Type B pancreatic cell (in vitro differentiated cells): ENCODE results near the gene HOXB1. TPM values are rescaled to one million over a fixed set of nuclear protein-coding genes. Genes with fewer than 3 reads are reported as not detected.
A peak's percentile ranks its signal among the peaks of the same experiment; 100 is the strongest.

Experiments
- DNase-seq: peaks from one replicate; pipeline ENCODE4 v3.0.0; 2021; ENCODE audit warnings: mixed read lengths; ENCODE audit not compliant: unreplicated experiment; ENCODE audit errors: extremely low spot score
- H3K27ac Mint-ChIP-seq: 2 replicates; pipeline ENCODE4 v1.8.0; 2021; ENCODE audit warnings: mild to moderate bottlenecking, mixed read lengths
- H3K27me3 Mint-ChIP-seq: 2 replicates; pipeline ENCODE4 v1.8.0; 2021; ENCODE audit warnings: mixed read lengths
- H3K36me3 Mint-ChIP-seq: 2 replicates; pipeline ENCODE4 v1.8.0; 2021; ENCODE audit warnings: mixed read lengths
- H3K4me1 Mint-ChIP-seq: one replicate; pipeline ENCODE4 v1.8.0; 2021; ENCODE audit warnings: mixed read lengths; ENCODE audit not compliant: unreplicated experiment
- H3K4me3 Mint-ChIP-seq: 2 replicates; pipeline ENCODE4 v1.8.0; 2021; ENCODE audit warnings: mild to moderate bottlenecking, mixed read lengths
- H3K9me3 Mint-ChIP-seq: 2 replicates; pipeline ENCODE4 v1.8.0; 2021; ENCODE audit warnings: mixed read lengths
- CTCF ChIP-seq: fragments of 200-600 bp; sonication (generic); conservative IDR thresholded peaks from 2 replicates; pipeline ENCODE4 v1.5.0; 2021; ENCODE audit warnings: antibody characterized with exemption, mild to moderate bottlenecking
- total RNA-seq: library from RNA; stranded (reverse); gene quantifications from 2 replicates; pipeline ENCODE4 v1.2.1, GENCODE V29; 2021; ENCODE audit warnings: low replicate concordance

Gene HOXB1
- total RNA-seq, 1 donor from 2014 or later, result 0.29 TPM

DNA sequence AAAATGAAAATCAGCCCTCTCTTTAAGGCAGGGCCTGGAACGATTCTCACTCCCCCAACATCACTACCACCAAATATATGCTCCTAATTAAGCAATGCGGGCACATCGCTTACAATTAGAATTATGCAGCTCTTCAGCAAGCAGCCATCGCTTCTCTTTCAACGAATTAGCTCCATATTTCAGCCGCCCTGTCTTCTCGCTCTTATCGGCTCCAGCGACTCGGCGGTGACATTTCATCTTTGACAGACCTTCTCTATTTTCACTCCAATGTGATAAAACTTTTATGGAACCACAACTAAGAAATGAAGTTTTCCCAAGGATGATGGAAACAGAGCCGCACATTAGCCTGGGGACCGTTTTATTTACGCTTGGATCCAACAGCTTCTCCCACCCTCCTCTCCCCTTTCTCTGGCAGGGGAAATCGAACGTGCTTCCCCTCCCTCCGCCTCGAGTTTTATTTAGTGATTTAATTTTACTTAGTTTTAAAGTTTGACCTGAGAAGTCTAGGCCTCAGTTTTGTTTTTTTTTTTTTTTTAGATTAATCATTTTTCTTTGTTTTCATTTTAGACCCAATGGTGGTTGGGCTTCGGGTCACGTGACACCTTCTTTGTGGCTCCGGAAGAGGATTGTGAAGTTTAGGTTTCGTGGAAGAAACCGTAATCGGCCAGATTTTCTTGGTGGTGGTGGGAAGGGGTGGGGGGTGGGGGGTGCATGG, 17.2 kb upstream of the HOXB1 start:
- peaks cover 63% of the 10 kb centered on the region for H3K4me1 Mint-ChIP-seq
- H3K27ac Mint-ChIP-seq, result peak overlapping the region; percentile 95
- DNase-seq, result no peak
- peaks cover 17% of the 10 kb centered on the region for H3K36me3 Mint-ChIP-seq
- no peak for TF ChIP-seq CTCF
- H3K27me3 Mint-ChIP-seq, result peaks cover 59% of the 10 kb centered on the region
- H3K4me3 Mint-ChIP-seq, result peak overlapping the region; percentile 98
- no peaks in the 10 kb centered on the region for H3K9me3 Mint-ChIP-seq

DNA sequence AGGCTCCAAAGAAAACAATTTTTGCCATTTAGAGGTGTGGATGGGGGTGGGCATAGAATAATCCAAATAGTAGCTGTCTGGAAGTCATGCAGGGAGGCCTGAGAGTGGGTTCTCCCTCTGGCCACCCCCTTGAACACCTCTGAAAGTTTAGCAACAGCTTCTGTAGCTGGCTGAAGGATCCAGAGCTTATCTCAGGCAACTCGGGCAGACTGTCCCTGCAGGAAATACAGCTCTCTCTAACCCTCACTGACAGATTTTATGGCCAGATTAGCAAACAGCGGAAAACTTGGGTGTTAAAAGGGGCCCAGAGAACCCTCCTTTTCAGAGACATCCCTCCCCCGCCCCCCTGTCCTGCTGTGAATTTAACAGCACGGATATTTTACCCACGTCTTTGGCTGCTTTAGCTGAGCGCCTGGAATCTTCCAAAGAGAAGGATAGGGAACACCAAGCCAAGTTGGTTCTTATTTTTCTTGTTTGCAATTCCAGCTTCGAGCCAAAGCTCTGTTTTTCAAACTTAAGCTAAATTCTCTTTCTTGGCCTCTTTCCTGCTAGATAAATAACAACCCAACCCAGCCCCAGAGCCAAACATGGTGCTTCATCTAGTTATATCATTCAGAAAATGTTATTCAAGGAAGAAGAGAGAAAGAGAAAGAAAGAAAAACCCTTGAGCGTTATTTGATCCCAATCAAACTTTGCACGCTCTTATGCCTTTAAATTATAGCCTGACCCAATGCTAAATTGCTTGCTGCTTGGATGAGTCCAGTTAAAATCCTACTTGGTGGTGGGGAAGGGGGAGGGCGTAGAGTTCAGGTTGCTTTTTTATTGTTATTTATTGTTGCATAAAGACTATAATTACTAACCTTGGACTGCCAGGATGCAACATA, 16.4 kb upstream of the HOXB1 start:
- peak overlapping the region; percentile 98 for H3K4me3 Mint-ChIP-seq
- peaks cover 61% of the 10 kb centered on the region for H3K27me3 Mint-ChIP-seq
- H3K4me1 Mint-ChIP-seq, result peaks cover 58% of the 10 kb centered on the region
- no peaks in the 10 kb centered on the region for H3K9me3 Mint-ChIP-seq
- no peak for TF ChIP-seq CTCF
- DNase-seq, result no peak
- H3K36me3 Mint-ChIP-seq, result peaks cover 20% of the 10 kb centered on the region
- peak overlapping the region; percentile 95 for H3K27ac Mint-ChIP-seq

DNA sequence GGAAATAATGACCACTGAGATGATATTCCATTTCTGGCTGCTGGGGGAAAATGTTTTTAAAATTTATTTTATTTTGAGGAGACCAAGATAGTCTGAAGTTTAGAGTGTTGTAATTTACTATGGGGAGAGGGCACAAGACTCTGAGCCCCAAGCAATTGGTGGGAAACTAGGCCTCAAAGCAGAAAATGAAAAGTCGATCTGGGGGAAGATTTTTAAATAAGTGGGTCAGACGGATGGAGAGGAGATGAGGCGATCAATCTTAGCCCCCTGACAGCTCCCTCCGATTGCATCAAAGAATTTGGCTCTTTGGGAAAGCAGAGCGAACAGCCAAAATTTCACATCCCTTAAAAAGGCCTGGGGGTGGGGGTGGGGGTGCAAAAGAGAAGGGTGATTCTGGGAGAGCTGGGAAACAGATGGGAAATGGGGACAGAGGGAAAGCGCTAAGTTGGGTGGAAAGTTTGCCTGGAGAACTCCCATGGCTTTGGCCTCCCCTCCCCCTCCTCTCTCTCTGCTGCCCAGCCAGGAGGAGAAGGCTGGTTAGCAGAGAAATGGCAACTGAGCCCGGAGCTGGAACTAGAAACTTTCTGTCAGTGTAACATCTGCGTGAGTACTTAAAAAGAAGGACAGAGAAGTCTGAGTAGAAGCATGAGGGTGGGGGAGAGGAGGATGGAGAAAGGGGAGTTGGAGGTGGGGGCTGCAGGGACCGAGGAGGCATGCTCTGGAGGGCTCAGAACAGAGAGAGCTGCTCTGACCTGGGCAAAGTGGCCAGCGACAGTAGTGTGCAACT, 15.5 kb upstream of the HOXB1 start:
- no peak for DNase-seq
- peaks cover 20% of the 10 kb centered on the region for H3K36me3 Mint-ChIP-seq
- TF ChIP-seq CTCF, result no peak
- peak overlapping the region; percentile 98 for H3K4me3 Mint-ChIP-seq
- peaks cover 52% of the 10 kb centered on the region for H3K4me1 Mint-ChIP-seq
- H3K9me3 Mint-ChIP-seq, result no peaks in the 10 kb centered on the region
- peak overlapping the region; percentile 95 for H3K27ac Mint-ChIP-seq
- H3K27me3 Mint-ChIP-seq, result peaks cover 62% of the 10 kb centered on the region

DNA sequence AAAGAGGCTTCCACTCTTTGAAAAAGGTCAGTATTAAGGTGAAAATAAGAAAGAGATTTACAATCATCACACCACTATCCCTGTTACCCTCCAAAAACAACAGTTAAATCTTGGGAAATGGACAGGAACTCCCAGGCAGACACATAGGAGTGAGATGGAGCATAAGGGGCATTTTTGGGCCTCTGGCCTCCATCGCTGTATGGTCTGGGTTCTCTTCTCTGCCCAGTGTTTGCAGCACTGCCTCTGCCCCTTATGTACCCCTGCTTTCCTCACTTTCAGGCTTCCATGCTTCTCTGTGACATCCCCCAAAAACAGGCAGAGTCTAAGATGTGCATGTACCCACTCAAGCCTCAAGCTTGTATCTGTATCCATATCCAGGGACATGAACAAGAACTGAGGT, 14.7 kb upstream of the HOXB1 start:
- peak overlapping the region; percentile 95 for H3K27ac Mint-ChIP-seq
- peaks cover 67% of the 10 kb centered on the region for H3K27me3 Mint-ChIP-seq
- peak overlapping the region; percentile 98 for H3K4me3 Mint-ChIP-seq
- TF ChIP-seq CTCF, result no peak
- no peak for DNase-seq
- peaks cover 52% of the 10 kb centered on the region for H3K4me1 Mint-ChIP-seq
- H3K9me3 Mint-ChIP-seq, result no peaks in the 10 kb centered on the region
- H3K36me3 Mint-ChIP-seq, result peaks cover 23% of the 10 kb centered on the region

DNA sequence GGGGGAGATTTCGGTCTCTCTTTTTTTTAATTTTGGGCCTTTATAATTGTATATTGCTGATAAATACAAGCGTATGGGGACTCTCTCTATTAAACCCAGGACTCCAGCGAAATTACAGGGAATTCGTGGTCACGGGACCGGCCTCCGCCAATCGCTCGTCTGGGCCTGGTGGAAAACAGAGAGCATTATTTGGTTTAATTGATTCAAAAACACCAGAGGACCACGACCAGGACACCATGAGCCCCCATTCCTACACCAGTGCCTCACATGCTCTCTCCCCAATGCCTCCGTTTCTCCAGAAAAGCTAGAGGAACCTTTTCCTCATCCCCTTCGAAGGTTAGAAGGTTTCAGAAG, 14.2 kb upstream of the HOXB1 start, which contains the start of gene HOXB2:
HOXB2 (minus strand) TSS at position 88 of the 354 bp plus-strand sequence. CDS start 198 bp downstream, outside the sequence.
- Mint-ChIP-seq H3K4me1 (peaks cover 55% of the 10 kb centered on the region), H3K4me3 (peak within 1 kb of the TSS; percentile 98), H3K27me3 (peaks cover 71% of the 10 kb centered on the region), H3K36me3 (peaks cover 21% of the 10 kb centered on the region), H3K9me3 (no peaks in the 10 kb centered on the region), H3K27ac (peak within 1 kb of the TSS; percentile 95)
- no peak for TF ChIP-seq CTCF
- DNase-seq, result no peak
